HG03097 (cell line): ENCODE measurements around the gene EP400.
"Not testable (repeated sequence)": the region's sequence is repeated elsewhere in the genome, so short reads cannot be mapped to it uniquely, and the experiment has no call there.

Source experiments
- ATAC-seq: cut with Tn5 transposase; IDR thresholded peaks from one replicate; pipeline ENCODE4 v1.9.1; 2021; ENCODE audit not compliant: unreplicated experiment, low FRiP score

EP400 gene

DNA sequence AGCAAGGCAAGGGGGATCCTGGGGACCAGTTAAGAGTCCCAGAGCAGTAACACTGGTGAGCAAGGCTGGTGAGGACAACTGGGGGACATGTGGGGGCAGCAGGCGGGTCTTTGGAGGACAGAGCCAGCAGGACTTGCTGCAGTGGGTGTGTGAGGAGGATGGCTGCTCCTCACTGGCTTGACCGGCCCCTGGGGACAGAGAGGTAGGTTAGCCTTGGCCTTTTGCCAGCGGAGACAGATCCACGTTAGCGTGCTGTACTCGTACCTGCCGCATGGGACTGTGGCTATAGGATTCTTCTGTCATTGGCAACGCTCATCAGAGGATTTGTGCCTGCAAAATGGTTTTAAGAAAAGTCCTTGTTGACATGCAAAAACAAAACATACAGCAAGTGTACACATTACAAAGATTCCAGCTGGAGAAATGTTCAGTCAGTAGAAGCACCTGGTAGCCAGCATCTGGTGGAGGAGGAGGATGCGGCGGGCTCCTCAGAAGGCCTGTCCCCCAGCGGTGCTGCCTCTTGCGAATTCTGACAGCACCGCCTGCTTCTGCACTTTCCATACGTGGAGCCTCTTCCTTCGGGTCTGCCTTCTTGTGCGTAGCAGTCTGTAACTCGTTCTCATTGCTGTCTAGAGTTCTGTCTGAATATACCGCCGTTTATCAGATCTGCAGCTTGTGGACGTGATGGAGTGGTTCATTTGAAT, 91.3 kb downstream of the EP400 start:
- no peak for ATAC-seq

DNA sequence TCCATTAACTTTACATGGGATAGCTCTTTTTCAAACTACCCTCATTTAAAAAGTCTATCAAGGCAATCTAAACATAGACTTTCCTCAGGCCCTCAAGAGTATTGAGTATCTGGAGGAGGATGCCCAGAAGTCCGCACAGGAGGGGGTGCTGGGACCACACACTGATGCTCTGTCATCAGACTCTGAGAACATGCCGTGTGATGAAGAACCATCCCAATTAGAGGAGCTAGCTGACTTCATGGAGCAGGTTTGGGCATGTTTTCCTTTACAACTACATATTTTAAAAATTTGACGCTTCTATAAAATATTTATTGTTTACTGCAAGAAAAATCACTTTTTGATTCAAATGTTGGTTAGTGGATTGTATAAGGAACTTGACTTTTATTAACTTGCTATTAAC, 93.5 kb downstream of the EP400 start:
- no peak for ATAC-seq

DNA sequence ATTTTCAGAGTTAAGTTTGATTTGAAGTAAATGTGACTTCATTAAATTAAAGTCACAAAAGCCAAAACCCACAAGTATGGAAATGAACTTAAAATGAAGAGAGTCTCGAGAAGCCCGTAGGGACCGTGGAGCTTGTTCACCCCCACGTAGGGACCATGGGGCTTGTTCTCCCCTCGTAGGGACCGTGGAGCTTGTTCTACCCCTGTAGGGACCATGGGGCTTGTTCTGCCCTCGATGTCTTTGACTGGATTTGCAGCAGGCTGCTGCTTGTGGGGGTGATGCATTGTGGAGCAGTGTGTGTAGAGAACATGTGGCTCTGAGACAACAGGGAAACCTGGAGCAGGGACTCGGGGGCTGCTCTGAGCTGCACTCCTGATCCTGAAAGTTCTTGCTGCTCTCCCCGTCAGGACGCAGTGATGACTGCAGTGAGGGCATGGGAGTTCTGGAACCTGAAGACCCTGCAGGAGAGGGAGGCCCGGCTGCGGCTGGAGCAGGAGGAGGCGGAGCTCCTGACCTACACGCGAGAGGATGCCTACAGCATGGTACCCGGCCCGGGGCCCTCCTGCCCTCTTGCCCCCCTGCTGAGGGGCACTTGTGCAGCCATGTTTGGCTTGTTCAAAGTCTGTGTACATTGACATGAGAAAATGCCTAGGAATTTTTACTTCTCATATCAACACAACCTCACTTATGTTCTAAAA, 94.2 kb downstream of the EP400 start:
- no peak for ATAC-seq

DNA sequence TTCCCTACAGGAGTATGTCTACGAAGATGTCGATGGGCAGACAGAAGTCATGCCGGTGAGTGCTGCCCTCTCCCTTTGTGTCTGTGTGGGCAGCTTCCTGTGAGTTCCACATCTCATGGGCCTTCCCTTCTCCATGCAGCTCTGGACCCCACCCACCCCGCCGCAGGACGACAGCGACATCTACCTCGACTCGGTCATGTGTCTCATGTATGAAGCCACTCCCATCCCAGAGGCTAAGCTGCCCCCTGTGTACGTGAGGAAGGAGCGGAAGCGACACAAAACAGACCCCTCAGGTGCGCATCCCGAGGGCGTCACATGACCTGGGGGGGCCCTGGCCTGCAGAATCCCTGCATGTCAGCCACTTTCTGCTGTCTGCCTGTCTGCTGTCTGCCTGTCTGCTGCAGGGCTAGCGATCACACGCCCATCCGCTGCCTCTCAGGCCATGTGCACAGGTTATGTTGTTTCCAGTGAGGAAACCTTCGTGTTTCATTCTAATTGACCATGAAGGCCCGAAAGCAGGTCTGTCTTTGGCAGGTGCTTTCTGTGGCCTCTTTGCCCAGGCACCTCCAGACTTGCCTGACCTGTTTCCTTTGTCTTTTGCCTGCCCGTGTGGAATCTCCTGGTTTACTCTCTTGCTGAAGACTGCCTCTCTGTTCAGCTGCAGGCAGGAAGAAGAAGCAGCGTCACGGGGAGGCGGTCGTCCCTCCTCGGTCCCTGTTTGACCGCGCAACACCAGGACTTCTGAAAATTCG, 95.1 kb downstream of the EP400 start:
- ATAC-seq = no peak

DNA sequence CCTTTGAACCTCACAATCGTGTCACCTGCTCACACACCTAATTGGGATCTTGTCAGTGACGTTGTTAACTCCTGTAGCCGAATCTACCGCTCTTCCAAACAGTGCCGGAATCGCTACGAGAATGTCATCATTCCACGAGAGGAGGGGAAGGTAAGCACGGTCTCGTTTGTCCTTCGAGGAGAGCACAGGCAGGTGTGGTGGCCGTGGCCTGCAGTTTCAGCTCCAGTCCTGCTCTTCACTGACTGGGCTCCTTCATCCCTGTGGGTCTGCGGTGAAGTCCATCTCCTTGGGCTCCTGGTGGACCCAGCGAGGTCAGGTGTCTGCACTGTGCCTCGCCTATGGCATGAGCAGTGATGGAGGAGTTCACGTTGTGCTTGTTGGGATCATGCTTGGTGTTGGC, 96.0 kb downstream of the EP400 start:
- no peak for ATAC-seq

DNA sequence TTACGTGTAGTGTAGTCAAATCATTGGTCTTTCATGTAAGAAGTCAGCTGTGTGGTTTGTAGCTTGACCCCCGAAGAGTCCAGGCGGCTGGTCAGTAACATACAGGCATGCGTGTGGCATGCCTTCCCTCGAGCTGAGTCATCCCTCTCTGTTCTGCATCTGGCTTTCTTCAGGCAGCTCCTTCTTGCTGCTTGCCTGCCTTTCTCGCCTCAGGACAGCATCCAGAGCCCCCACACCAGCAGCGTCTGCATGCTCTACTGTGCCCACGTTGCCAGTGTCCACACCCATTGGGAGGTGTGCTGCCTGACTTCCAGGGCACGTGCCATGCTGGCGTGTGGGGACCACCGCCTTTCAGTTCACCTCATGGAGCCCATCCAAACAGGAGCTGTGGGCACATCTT, 96.8 kb downstream of the EP400 start:
- no peak for ATAC-seq

DNA sequence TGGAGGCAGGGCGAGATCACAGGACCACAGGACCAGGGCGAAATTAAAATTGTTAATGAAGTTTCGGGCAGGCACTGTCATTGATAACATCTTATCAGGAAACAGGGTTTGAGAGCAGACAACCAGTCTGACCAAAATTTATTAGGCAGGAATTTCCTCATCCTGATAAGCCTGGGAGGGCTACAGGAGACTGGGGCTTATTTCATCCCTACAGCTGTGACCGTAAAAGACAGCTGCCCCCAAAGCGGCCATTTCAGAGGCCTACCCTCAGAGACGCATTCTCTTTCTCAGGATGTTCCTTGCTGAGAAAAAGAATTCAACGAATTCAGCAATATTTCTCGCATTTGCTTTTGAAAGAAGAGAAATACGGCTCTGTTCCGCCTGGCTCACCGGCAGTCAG, 97.9 kb downstream of the EP400 start:
- not testable (repeated sequence) for ATAC-seq

DNA sequence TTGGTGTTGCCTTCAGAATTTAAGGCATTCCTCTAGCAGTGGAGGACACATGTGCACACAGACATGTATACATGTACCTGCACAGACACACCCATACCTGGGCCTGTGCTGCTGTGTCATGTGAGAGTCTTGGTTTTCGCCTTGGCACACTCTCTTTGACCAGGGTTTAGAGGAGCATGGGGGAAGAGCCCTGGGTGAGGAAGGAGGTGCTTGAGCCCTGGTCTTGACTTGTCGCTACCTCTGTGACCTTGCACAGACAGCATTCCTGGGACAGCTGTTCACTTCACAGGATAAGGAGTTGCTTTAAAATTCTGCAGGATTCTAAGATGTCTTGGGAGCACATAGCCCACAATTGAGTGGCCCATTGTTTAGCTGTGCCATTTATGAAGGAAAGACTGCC, 99.7 kb downstream of the EP400 start:
- no peak for ATAC-seq

DNA sequence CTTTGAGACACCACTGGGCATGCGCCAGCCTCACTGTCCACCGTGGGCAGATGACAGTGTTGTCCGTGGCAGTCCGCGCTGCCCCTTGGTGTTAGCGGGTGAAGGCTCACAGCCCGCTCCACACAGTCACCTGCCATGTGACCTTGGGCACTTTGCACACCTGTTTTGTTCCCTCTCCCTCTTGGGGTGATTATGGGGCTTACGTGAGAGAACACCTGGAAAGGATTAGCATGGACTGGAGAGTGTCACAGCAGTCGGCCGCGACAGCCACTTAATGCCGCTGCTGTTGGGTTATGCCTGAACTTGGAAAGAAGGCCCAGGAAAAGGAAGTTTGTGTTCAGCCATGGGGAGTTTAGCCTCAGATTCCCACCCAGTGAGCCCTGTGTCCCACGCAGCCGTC, 100.1 kb downstream of the EP400 start:
- ATAC-seq = no peak

DNA sequence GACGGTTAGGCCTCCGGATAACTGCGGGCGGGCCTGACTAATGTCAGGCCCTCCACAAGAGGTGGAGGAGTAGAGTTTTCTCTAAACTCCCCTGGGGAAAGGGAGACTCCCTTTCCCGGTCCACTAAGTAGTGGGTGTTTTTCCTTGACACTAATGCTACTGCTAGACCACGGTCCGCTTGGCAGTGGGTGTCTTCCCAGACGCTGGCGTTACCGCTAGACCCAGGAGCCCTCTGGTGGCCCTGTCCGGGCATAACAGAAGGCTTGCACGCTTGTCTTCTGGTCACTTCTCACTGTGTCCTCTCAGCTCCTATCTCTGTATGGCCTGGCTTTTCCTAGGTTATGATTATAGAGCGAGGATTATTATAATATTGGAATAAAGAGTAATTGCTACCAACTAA, 102.0 kb downstream of the EP400 start:
- ATAC-seq = not testable (repeated sequence)

DNA sequence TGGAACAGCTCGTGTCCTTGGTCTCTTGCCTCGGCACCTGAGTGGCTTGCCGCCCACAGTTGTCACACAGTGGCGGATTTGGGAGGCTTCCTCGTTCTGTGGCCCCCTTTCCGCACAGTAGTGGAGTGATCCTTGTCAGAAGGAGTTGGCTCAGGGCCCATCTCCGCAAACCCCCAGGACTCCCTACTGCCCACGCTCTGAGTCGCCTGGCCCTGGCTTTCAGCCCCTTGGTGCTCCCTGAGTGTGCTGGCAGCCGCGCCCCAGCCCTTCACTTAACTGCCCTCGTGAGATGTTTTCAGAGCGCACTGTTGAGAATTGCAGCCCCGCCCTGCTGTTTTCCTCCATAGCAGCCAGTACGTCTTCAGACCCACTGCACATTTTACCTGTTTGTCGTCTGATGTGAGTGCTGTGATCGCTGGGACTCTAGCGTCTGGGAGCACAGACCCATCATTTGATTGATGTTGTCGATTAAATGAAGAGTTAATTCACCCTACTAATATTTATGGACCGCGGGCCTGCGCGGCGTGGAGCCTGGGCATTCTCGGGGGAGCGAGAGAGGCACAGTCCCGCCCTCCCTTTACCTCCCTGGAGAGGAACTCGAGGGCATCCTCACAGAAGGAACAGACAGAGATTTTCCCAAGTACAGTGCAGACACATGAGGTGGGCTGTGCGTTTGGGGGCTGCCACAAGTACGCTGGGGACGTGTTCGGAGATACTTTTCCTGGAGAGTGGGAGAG, 102.6 kb downstream of the EP400 start:
- no peak for ATAC-seq

DNA sequence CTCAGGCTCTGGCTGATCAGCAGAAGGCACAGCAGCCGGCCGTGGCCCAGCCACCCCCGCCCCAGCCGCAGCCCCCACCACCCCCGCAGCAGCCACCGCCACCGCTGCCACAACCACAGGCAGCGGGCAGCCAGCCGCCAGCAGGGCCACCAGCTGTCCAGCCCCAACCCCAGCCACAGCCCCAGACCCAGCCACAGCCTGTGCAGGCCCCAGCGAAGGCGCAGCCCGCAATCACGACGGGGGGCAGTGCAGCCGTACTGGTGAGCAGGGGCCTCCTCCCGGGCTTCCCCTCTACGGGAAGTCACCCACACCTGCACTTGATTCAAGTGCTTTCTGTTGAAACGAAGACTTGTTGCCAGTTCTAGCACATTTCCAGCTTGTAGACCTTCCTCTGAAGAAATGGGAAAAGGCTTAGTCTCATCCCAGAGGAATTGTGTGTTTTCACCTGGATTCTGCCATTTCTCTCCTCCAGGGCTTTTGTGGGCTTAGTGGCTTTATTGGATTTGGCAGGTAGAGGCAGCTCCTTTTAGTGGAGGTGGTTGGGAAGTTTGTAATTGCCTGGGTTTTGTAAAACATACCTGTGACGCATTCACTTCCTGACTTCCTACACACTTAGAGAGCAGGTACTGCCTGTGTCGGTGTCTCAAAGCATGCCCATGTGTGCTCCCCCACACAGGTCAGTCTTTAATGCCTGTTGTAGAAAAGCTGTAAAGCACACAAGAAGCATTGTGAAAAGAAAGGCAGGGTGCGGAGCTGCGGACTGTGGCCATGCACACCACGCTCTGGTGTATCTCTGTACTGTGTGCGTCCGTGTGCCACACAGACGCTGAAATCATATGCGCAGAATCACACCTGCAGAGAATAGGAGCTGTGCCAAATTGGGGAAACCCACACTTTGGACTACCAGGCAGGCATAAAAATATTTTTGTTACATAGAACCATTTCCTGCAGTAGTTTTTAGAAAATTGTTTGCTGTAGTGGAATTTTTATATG, 103.9 kb downstream of the EP400 start:
- ATAC-seq = no peak

DNA sequence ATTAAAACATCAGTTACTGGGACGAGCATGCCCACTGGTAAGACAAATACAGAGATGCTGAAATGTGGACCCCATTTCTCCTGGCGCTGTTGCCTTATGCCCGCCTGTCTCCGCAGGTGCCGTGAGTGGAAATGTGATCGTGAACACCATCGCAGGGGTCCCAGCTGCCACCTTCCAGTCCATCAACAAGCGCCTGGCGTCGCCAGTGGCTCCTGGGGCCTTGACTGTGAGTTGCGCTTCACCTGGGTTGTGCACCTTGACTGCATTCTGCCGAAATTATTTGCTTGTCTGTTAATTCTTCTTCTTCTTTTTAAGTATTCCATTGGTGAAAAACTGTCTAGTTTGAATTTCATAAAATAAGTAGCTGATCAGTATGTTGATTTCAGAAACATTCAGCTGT, 105.2 kb downstream of the EP400 start:
- no peak for ATAC-seq

DNA sequence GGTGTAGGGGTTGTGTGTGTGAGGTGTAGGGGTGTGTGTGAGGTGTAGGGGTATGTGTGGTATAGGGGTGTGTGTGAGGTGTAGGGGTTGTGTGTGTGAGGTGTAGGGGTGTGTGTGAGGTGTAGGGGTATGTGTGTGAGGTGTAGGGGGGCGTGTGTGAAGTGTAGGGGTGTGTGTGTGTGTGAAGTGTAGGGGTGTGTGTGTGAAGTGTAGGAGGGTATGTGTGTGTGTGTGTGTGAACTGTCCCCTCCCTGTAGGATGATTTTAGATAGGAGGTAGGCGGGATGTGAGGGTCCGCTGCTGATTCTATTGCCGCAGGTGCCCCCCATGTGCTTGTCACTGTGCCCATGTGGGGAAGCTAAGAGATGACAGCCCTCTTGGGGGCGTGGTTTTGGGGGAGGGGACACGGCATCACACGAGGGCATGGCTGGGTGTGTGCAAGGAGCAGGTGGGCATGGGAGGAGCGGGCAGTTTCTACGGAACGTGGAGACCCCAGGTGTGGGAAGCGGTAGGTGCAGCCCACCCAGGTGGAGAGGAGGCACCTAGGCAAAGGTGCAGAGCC, 105.9 kb downstream of the EP400 start:
- ATAC-seq = no peak

DNA sequence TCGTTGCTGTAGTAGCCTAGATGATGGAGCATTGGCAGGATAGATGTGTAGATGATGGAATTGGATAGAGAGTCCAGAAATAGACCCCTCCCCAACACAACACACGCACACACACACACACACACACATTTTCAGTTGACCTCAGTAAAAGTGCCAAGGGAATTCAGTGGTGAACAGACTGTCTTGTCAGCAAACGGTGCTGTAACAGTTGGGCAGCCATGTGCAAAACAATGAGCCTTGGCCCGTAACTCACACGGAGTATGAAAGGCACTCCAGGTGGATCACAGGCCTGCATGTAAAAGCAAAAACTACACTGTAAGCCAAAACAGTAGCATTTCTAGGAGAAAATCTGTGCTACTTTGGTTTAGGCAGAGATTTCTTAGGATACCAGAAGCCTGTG, 106.6 kb downstream of the EP400 start:
- ATAC-seq = no peak

DNA sequence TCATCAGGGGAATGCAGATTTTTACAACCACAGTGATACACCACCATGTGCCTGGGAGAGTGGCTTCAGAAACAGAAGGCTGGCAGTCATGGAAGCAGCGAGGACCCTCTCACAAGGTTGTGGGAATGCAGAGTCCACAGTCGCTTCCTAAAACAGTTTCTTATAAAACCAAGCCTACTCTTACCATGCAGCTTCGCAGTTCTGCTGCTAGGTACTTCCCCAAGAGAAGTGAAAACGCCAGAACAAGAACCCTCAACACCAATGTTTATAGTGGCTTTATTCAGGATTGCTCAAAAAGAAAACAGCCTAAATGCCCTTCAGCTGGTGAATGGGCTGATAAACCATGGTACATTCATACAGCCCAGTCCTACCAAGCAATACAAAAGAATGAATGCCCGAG, 107.2 kb downstream of the EP400 start:
- no peak for ATAC-seq

DNA sequence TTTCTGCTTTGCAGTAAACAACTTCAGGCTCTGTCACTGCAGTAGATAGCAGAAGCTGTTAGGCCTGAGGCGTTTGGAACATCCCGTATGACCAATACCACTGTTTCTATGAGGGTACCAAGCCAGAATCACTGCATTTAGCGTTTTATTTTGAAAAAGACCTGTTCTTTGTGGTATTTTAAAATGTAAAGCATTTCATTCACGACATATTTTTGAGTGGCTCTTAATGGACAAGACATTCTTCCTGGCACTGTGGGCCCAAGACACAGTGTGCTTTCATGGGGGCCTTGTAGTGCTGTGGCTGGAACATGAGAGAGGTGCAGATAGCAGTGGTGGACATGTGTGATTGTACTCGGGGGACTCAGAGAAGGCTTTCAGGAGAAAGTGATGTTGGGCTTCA, 107.9 kb downstream of the EP400 start:
- ATAC-seq = no peak

DNA sequence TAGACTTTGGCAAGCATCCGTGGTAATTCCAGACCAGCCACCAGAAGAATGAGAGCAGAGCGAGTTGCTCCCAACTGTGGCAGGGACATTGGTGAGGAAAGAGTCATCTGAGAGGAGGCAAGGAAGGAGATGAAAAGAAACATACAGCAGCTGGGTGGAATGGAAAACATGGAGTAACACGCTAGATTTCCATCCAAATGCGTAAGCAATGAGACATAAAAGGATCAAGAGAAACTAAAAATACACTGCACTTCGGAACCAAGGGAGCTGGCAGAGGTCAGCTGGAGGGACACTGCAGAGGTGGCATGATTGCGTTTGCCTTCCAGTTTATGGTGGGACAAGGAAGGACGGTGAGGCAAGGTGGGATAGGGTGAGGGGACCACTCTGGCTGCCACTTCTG, 111.5 kb downstream of the EP400 start:
- no peak for ATAC-seq

DNA sequence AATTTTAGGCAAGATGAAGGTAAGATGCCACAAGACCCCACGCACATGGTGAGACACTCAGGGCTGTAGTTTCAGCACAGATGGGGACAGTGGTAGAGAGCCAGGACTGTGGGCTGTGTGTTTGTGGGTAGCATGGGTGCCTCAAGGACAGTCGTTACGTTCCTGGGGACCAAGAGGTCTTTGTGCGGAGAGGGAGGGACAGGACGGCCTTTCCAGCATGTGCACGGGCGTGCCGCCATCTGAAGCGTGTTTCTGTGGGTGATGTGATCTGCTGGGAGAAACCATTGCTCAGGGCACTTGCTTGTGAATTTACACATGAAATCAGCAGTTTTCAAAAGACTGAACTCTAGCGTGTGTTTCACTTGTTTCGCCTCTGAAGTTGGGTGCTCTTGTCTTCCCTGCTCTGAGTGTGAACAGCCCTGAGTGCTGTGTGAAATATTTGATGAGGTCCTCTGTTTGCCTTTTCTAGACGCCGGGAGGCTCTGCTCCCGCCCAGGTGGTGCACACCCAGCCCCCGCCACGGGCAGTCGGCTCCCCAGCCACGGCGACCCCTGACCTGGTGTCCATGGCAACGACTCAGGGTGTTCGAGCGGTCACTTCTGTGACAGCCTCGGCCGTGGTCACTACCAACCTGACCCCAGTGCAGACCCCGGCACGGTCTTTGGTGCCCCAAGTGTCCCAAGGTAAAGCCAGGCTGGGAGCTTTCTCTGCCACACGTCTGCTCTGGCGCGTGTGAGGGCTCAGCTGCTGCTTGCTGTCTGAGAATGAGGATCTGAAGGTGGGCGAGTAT, 112.1 kb downstream of the EP400 start:
- no peak for ATAC-seq
